RWPE2 (cell line): ENCODE measurements around the gene PLXNA3.
A peak's percentile ranks its signal among the peaks of the same experiment; 100 is the strongest.

Experiments
- ATAC-seq: fragments of 200-7000 bp; cut with Tn5 transposase; 3 replicates; pipeline ENCODE4 v1.9.1; 2021; ENCODE audit warnings: low read depth
- DNase-seq: peaks from one replicate; pipeline ENCODE4 v3.0.0-alpha.2; 2020; ENCODE audit warnings: low spot score
- H3K27ac ChIP-seq: fragments of 450-650 bp; 2 replicates; pipeline ENCODE4 v1.5.1; 2017; ENCODE audit warnings: mild to moderate bottlenecking; ENCODE audit not compliant: poor library complexity, severe bottlenecking
- H3K27me3 ChIP-seq: fragments of 250-450 bp; sonication (Bioruptor Pico); 2 replicates; pipeline ENCODE4 v1.5.1; 2021; ENCODE audit warnings: mild to moderate bottlenecking, moderate library complexity; ENCODE audit not compliant: insufficient read depth, poor library complexity, severe bottlenecking
- H3K36me3 ChIP-seq: fragments of 250-450 bp; sonication (Bioruptor Pico); 2 replicates; pipeline ENCODE4 v1.5.1; 2020; ENCODE audit warnings: low read depth, mild to moderate bottlenecking, moderate library complexity
- H3K4me1 ChIP-seq: fragments of 250-450 bp; sonication (Bioruptor Pico); 2 replicates; pipeline ENCODE4 v1.5.1; 2021; ENCODE audit warnings: mild to moderate bottlenecking, moderate library complexity; ENCODE audit not compliant: insufficient read depth, poor library complexity, severe bottlenecking
- H3K4me3 ChIP-seq: fragments of 250-450 bp; sonication (Bioruptor Pico); 2 replicates; pipeline ENCODE4 v1.5.1; 2021; ENCODE audit warnings: mild to moderate bottlenecking, moderate library complexity; ENCODE audit not compliant: severe bottlenecking
- H3K9me3 ChIP-seq: fragments of 250-450 bp; sonication (Bioruptor Pico); 2 replicates; pipeline ENCODE4 v1.5.1; 2021; ENCODE audit warnings: mild to moderate bottlenecking, moderate library complexity; ENCODE audit not compliant: severe bottlenecking
- CTCF ChIP-seq: fragments of 450-650 bp; IDR thresholded peaks from one replicate; pipeline ENCODE4 v1.5.1; 2017; ENCODE audit warnings: mild to moderate bottlenecking, moderate library complexity; ENCODE audit not compliant: poor library complexity, severe bottlenecking

PLXNA3 gene

GRCh38 chrX:154502989-154503388 lies 44.9 kb downstream of the PLXNA3 start:
- H3K4me3 ChIP-seq = no peak overlapping the region
- no peaks in the 10 kb centered on the region for H3K36me3 ChIP-seq
- DNase-seq = no peak
- no peak for ATAC-seq
- no peak overlapping the region for H3K27ac ChIP-seq
- H3K9me3 ChIP-seq = no peaks in the 10 kb centered on the region
- peaks cover 2% of the 10 kb centered on the region for H3K4me1 ChIP-seq
- no peaks in the 10 kb centered on the region for H3K27me3 ChIP-seq
- no peak for TF ChIP-seq CTCF

GRCh38 chrX:154505734-154506133 lies 47.7 kb downstream of the PLXNA3 start:
- peak overlapping the region; percentile 40 for H3K27ac ChIP-seq
- peak; percentile 73 for ATAC-seq
- no peaks in the 10 kb centered on the region for H3K27me3 ChIP-seq

GRCh38 chrX:154506483-154507332 lies 48.6 kb downstream of the PLXNA3 start:
- no peaks in the 10 kb centered on the region for H3K36me3 ChIP-seq
- no peak overlapping the region for H3K4me3 ChIP-seq
- TF ChIP-seq CTCF = no peak
- H3K9me3 ChIP-seq = no peaks in the 10 kb centered on the region
- DNase-seq = no peak
- peak overlapping the region; percentile 40 for H3K27ac ChIP-seq
- ATAC-seq = no peak
- peaks cover 2% of the 10 kb centered on the region for H3K4me1 ChIP-seq
- H3K27me3 ChIP-seq = no peaks in the 10 kb centered on the region

More at GRCh38 chrX:154505734-154506133, 47.7 kb downstream of the PLXNA3 start:
- Histone ChIP-seq H3K9me3 (no peaks in the 10 kb centered on the region), H3K4me3 (no peak overlapping the region), H3K4me1 (peaks cover 2% of the 10 kb centered on the region), H3K36me3 (no peaks in the 10 kb centered on the region)
- no peak for DNase-seq
- no peak for TF ChIP-seq CTCF

GRCh38 chrX:154507673-154508383 lies 49.7 kb downstream of the PLXNA3 start:
- no peak for TF ChIP-seq CTCF
- Histone ChIP-seq H3K9me3 (no peaks in the 10 kb centered on the region), H3K4me3 (no peak overlapping the region), H3K36me3 (no peaks in the 10 kb centered on the region), H3K27me3 (no peaks in the 10 kb centered on the region), H3K27ac (no peak overlapping the region), H3K4me1 (peaks cover 2% of the 10 kb centered on the region)
- ATAC-seq = no peak
- DNase-seq = no peak
